Measurements from ENCODE around the gene AP1G2. TPM values are rescaled to one million over a fixed set of nuclear protein-coding genes. Genes with fewer than 3 reads are reported as not detected.

The AP1G2 gene
- total and polyA plus RNA-seq, 2 of the 13 experiments (the other 11 are each of a cell fraction or from before 2014, with no cell fraction given), result 96.9 to 611 TPM

DNA sequence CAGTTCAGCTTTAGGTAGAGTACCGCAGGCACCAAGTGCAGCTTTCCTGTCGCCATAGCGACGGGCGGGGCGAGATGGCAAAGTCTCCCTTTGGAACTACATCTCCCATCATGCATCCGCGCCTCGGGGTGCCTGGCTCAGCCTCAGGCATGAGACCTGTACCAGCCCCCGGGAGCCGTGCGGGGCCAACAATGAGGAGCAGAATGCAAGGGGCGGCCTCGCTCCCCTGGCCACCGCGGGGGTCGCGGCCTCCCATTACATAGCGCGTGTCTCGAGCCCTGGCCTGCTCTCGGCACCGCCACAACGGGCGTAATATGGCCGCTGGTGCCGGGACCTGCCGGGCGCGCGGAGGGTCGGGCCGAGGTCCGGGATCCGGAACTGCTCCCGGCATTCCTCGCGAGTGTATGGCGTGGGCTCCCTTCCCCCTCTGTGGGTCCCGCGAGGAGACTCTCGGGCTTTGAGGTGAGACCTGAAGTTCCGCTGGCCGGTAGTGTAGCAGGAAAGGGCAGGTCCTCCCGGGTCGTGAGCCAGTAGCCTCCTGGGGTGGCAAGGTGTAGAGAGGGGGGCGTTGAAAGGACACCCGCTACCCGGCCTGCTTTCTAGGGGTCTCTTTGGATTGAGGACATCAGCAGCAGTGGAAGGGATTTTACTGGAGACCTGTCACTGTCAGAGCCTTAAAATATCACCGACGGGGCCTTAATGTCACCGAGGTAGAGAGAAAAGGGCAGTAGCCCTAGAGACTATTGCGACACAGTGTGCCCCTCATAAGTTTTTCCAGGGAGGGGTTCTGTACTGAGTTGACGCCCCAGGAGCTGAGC, 11.5 kb downstream of the AP1G2 start, which contains the start of gene THTPA (continued):
- TF ChIP-seq, protein P1, sequence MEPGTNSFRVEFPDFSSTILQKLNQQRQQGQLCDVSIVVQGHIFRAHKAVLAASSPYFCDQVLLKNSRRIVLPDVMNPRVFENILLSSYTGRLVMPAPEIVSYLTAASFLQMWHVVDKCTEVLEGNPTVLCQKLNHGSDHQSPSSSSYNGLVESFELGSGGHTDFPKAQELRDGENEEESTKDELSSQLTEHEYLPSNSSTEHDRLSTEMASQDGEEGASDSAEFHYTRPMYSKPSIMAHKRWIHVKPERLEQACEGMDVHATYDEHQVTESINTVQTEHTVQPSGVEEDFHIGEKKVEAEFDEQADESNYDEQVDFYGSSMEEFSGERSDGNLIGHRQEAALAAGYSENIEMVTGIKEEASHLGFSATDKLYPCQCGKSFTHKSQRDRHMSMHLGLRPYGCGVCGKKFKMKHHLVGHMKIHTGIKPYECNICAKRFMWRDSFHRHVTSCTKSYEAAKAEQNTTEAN (CRISPR knock-in tag; conservative IDR thresholded peaks at IDR 0.05), result peak; percentile 94
- TF ChIP-seq TARDBP (CRISPR knock-in tag; IDR thresholded peaks at IDR 0.05), result peak; percentile 99
- TF ChIP-seq, protein P2, sequence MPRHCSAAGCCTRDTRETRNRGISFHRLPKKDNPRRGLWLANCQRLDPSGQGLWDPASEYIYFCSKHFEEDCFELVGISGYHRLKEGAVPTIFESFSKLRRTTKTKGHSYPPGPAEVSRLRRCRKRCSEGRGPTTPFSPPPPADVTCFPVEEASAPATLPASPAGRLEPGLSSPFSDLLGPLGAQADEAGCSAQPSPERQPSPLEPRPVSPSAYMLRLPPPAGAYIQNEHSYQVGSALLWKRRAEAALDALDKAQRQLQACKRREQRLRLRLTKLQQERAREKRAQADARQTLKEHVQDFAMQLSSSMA (CRISPR knock-in tag; IDR thresholded peaks at IDR 0.05), result peak; percentile 97
- TF ChIP-seq GPN1 (CRISPR knock-in tag; IDR thresholded peaks at IDR 0.05; ENCODE audit: borderline replicate concordance), result peak; percentile 79
- TF ChIP-seq, protein P3, sequence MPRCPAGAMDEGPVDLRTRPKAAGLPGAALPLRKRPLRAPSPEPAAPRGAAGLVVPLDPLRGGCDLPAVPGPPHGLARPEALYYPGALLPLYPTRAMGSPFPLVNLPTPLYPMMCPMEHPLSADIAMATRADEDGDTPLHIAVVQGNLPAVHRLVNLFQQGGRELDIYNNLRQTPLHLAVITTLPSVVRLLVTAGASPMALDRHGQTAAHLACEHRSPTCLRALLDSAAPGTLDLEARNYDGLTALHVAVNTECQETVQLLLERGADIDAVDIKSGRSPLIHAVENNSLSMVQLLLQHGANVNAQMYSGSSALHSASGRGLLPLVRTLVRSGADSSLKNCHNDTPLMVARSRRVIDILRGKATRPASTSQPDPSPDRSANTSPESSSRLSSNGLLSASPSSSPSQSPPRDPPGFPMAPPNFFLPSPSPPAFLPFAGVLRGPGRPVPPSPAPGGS (CRISPR knock-in tag; IDR thresholded peaks at IDR 0.05), result peak; percentile 100
- TF ChIP-seq MATR3 (CRISPR knock-in tag; IDR thresholded peaks at IDR 0.05), result no peak; the same call in none of the 2 replicates
- TF ChIP-seq ZFP36L2 (CRISPR knock-in tag; IDR thresholded peaks at IDR 0.05), result no peak; the same call in none of the 2 replicates
- TF ChIP-seq ZNF20 (CRISPR knock-in tag; IDR thresholded peaks at IDR 0.05), result peak; percentile 51; the same call in 1 of the 2 replicates
- TF ChIP-seq ZNF354B (CRISPR knock-in tag; IDR thresholded peaks at IDR 0.05), result peak; percentile 89; the same call in 1 of the 2 replicates
- TF ChIP-seq, protein P4, sequence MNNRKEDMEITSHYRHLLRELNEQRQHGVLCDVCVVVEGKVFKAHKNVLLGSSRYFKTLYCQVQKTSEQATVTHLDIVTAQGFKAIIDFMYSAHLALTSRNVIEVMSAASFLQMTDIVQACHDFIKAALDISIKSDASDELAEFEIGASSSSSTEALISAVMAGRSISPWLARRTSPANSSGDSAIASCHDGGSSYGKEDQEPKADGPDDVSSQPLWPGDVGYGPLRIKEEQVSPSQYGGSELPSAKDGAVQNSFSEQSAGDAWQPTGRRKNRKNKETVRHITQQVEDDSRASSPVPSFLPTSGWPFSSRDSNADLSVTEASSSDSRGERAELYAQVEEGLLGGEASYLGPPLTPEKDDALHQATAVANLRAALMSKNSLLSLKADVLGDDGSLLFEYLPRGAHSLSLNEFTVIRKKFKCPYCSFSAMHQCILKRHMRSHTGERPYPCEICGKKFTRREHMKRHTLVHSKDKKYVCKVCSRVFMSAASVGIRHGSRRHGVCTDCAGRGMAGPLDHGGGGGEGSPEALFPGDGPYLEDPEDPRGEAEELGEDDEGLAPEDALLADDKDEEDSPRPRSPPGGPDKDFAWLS (CRISPR knock-in tag; IDR thresholded peaks at IDR 0.05; ENCODE audit: borderline replicate concordance), result peak; percentile 94
- peak; percentile 98; the same call in 1 of the 2 replicates for TF ChIP-seq ZNF766 (CRISPR knock-in tag; IDR thresholded peaks at IDR 0.05; ENCODE audit: borderline replicate concordance)
- peak; percentile 54; the same call in 1 of the 2 replicates for TF ChIP-seq CHD4 (IDR thresholded peaks at IDR 0.05; ENCODE audit: borderline replicate concordance, low read length)
- TF ChIP-seq RFX5 (IDR thresholded peaks at IDR 0.05; ENCODE audit: low read depth, low read length), result peak; percentile 63; the same call in 1 of the 2 replicates
- peak; percentile 96 for TF ChIP-seq POLR2AphosphoS5 (IDR thresholded peaks at IDR 0.05; ENCODE audit: low read depth, low read length)
- TF ChIP-seq, protein P5, sequence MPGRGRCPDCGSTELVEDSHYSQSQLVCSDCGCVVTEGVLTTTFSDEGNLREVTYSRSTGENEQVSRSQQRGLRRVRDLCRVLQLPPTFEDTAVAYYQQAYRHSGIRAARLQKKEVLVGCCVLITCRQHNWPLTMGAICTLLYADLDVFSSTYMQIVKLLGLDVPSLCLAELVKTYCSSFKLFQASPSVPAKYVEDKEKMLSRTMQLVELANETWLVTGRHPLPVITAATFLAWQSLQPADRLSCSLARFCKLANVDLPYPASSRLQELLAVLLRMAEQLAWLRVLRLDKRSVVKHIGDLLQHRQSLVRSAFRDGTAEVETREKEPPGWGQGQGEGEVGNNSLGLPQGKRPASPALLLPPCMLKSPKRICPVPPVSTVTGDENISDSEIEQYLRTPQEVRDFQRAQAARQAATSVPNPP (CRISPR knock-in tag; IDR thresholded peaks at IDR 0.05), result peak; percentile 68; the same call in 1 of the 2 replicates
- TF ChIP-seq KLF11 (CRISPR knock-in tag; IDR thresholded peaks at IDR 0.05), result peak; percentile 94
- peak; percentile 99 for TF ChIP-seq ZNF782 (CRISPR knock-in tag; IDR thresholded peaks at IDR 0.05; ENCODE audit: borderline replicate concordance)
- peak; percentile 66; the same call in 1 of the 2 replicates for TF ChIP-seq ZNF564 (CRISPR knock-in tag; IDR thresholded peaks at IDR 0.05)
- peak; percentile 97 for TF ChIP-seq AGO2 (optimal IDR thresholded peaks at IDR 0.05; ENCODE audit: low read depth, low read length)
- peak; percentile 100 for TF ChIP-seq ZNF224 (CRISPR knock-in tag; IDR thresholded peaks at IDR 0.05)
- no peak for TF ChIP-seq TRIM24 (CRISPR knock-in tag; IDR thresholded peaks at IDR 0.05)
- TF ChIP-seq ARHGAP35 (CRISPR knock-in tag; IDR thresholded peaks at IDR 0.05; ENCODE audit: borderline replicate concordance), result peak; percentile 99; the same call in 1 of the 2 replicates
- peak; percentile 95 for TF ChIP-seq ETV5 (CRISPR knock-in tag; IDR thresholded peaks at IDR 0.05; ENCODE audit: borderline replicate concordance)
